ENCODE data around the gene CENPW. TPM values are rescaled to one million over a fixed set of nuclear protein-coding genes. Genes with fewer than 3 reads are reported as not detected.

CENPW gene
- total RNA-seq, 1 experiment from 2014 or later = 54.5 TPM

GRCh38 chr6:126388104-126388598 lies 48.2 kb downstream of the CENPW start:
- H3K36me3 ChIP-seq (ENCODE audit: low read depth) = no peaks in the 10 kb centered on the region
- H3K4me1 ChIP-seq (replicated peaks; ENCODE audit: insufficient read depth) = no peaks in the 10 kb centered on the region
- H3K27me3 ChIP-seq (ENCODE audit: insufficient read depth, low read depth) = no peaks in the 10 kb centered on the region
- no peak overlapping the region for H3K4me3 ChIP-seq
- H3K9me3 ChIP-seq (ENCODE audit: insufficient read depth, low read depth) = peaks cover 17% of the 10 kb centered on the region
- H3K9me2 ChIP-seq (ENCODE audit: insufficient read depth) = no peaks in the 10 kb centered on the region
- BruUV-seq (replicated peaks) = no TSS peak
- no peaks in the 10 kb centered on the region for H3F3A ChIP-seq (ENCODE audit: insufficient read depth, low read depth)
- TF ChIP-seq EZH2 (IDR thresholded peaks at IDR 0.05; ENCODE audit: low read depth) = no peak
- TF ChIP-seq CTCF (conservative IDR thresholded peaks at IDR 0.05) = no peak
- H3K79me2 ChIP-seq (ENCODE audit: low read depth) = no peaks in the 10 kb centered on the region
- no peak overlapping the region for H3K27ac ChIP-seq
- no peak overlapping the region for H3K4me2 ChIP-seq
- no peak overlapping the region for H2AFZ ChIP-seq
- ChIA-PET CTCF (interaction anchor here (0.7 kb wide), 1 partner anchor 879 kb away, joined by 4 read pairs; the partner anchor contains the start of gene RNF146), POLR2A (ENCODE audit: unreplicated experiment) (no interaction called here)
- H4K20me1 ChIP-seq (ENCODE audit: insufficient read depth) = no peaks in the 10 kb centered on the region
- intact Hi-C loops (cut with micrococcal nuclease; ENCODE audit: unreplicated experiment) = no loop called here
- DNase-seq = no peak

DNA sequence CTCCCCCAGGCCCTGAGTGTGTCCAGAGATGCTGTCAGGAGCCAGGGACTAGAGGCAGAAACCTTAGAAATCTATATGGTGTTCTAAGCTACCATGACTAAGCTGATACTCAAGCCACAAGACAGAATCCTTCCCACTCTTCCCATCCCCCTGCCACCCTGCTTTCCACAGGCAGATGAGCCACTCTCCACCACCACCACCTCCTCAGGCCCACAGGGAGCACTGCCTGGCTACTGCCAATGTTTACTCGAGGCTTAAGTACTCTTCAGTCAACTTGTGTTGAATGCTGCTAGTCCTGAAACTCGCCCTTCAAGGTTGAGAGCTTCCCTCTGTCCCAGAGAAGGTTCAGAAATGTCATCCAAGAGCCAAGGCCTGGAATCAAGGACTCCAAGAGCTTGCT lies 56.2 kb downstream of the CENPW start:
- no peak overlapping the region for H3K4me3 ChIP-seq
- H3K4me2 ChIP-seq = no peak overlapping the region
- ChIA-PET POLR2A (ENCODE audit: unreplicated experiment) (no interaction called here), CTCF (no interaction called here)
- H4K20me1 ChIP-seq (ENCODE audit: insufficient read depth) = no peaks in the 10 kb centered on the region
- H3K4me1 ChIP-seq (replicated peaks; ENCODE audit: insufficient read depth) = no peaks in the 10 kb centered on the region
- H3K36me3 ChIP-seq (ENCODE audit: low read depth) = no peaks in the 10 kb centered on the region
- intact Hi-C loops (cut with micrococcal nuclease; ENCODE audit: unreplicated experiment) = no loop called here
- H2AFZ ChIP-seq = no peak overlapping the region
- no peaks in the 10 kb centered on the region for H3K9me2 ChIP-seq (ENCODE audit: insufficient read depth)
- no peak overlapping the region for H3K27ac ChIP-seq
- DNase-seq = no peak
- TF ChIP-seq CTCF (conservative IDR thresholded peaks at IDR 0.05) (no peak), EZH2 (IDR thresholded peaks at IDR 0.05; ENCODE audit: low read depth) (no peak)
- no peaks in the 10 kb centered on the region for H3K27me3 ChIP-seq (ENCODE audit: insufficient read depth, low read depth)
- peaks cover 6% of the 10 kb centered on the region for H3K9me3 ChIP-seq (ENCODE audit: insufficient read depth, low read depth)
- no peaks in the 10 kb centered on the region for H3F3A ChIP-seq (ENCODE audit: insufficient read depth, low read depth)
- no peaks in the 10 kb centered on the region for H3K79me2 ChIP-seq (ENCODE audit: low read depth)
- BruUV-seq (replicated peaks) = no TSS peak

All from PC-9 (cell line).